LHCN-M2 (cell line): ENCODE results near the gene UQCRFS1. TPM values are rescaled to one million over a fixed set of nuclear protein-coding genes. Genes with fewer than 3 reads are reported as not detected.

Experiments
- DNase-seq: peaks from one replicate; pipeline ENCODE4 v3.0.0-alpha.2; 2012; ENCODE audit warnings: low read depth
- total RNA-seq: library from RNA; depleted of rRNA; stranded (reverse); fragments of >200 nt; gene quantifications from 2 replicates; pipeline ENCODE4 v1.2.3, GENCODE V29; 2014

UQCRFS1 gene
- total RNA-seq, 1 experiment from 2014 or later = 47.6 TPM

- DNase-seq = no peak
These were observed 50.3 kb downstream of the UQCRFS1 start for GRCh38 chr19:29162694-29163093.

- no peak for DNase-seq
These were observed 57.3 kb downstream of the UQCRFS1 start for GRCh38 chr19:29155683-29156082.
